Keratinocyte (primary cell): ENCODE data around the gene MAMDC2. TPM values are rescaled to one million over a fixed set of nuclear protein-coding genes. Genes with fewer than 3 reads are reported as not detected.

Source experiments
- DNase-seq: peaks from one replicate; pipeline ENCODE4 v3.0.0-alpha.2; 2011; ENCODE audit warnings: low read depth, missing footprints, low spot score
- FAIRE-seq: peaks from 2 replicates; lab custom pipeline; 2011; peaks lifted over from hg19 to GRCh38; lab: Jason Lieb, UNC
- H2AFZ ChIP-seq: 2 replicates; pipeline ENCODE4 v1.6.0; 2012; ENCODE audit warnings: low read length, control low read depth, inconsistent platforms; ENCODE audit not compliant: control insufficient read depth
- H3K27ac ChIP-seq: 2 replicates; pipeline ENCODE4 v1.5.1; 2011; ENCODE audit warnings: low read length; ENCODE audit not compliant: control insufficient read depth, insufficient read depth
- H3K27me3 ChIP-seq: 3 replicates; pipeline ENCODE4 v1.6.0; 2011; ENCODE audit warnings: low read length; ENCODE audit not compliant: control insufficient read depth, insufficient read depth; ENCODE audit errors: extremely low read depth
- H3K36me3 ChIP-seq, 2 experiments: 2 replicates in 1 of 2; 3 replicates in 1 of 2; pipeline ENCODE4 v1.5.1; 2011; ENCODE audit warnings: low read length in 2 of 2, mild to moderate bottlenecking in 1 of 2; ENCODE audit not compliant: control insufficient read depth in 2 of 2, insufficient read depth in 2 of 2; ENCODE audit errors: extremely low read depth in 1 of 2
- H3K4me1 ChIP-seq: 3 replicates; pipeline ENCODE4 v1.5.1; 2011; ENCODE audit warnings: low read length; ENCODE audit not compliant: control insufficient read depth, insufficient read depth; ENCODE audit errors: extremely low read depth
- H3K4me2 ChIP-seq: 3 replicates; pipeline ENCODE4 v1.6.0; 2011; ENCODE audit warnings: low read depth, low read length; ENCODE audit not compliant: control insufficient read depth, insufficient read depth; ENCODE audit errors: extremely low read depth
- H3K4me3 ChIP-seq, 3 experiments: fragments of 200-600 bp in 1 of 3; sonication (generic) in 1 of 3; 2 replicates in 2 of 3; 3 replicates in 1 of 3; pipeline ENCODE4 v1.5.1; 2011 to 2016; ENCODE audit warnings: low read length in 3 of 3, mild to moderate bottlenecking in 3 of 3, control low read depth in 2 of 3, inconsistent platforms in 1 of 3, low read depth in 1 of 3, mixed read lengths in 1 of 3, mixed run types in 1 of 3, moderate library complexity in 1 of 3; ENCODE audit not compliant: control insufficient read depth in 2 of 3, insufficient read depth in 2 of 3; ENCODE audit errors: extremely low read depth in 1 of 3
- H3K79me2 ChIP-seq: 2 replicates; pipeline ENCODE4 v1.6.0; 2012; ENCODE audit warnings: low read length; ENCODE audit not compliant: control insufficient read depth, insufficient read depth
- H3K9ac ChIP-seq: 3 replicates; pipeline ENCODE4 v1.6.0; 2011; ENCODE audit warnings: low read length; ENCODE audit not compliant: control insufficient read depth, insufficient read depth; ENCODE audit errors: extremely low read depth
- H3K9me1 ChIP-seq: 3 replicates; pipeline ENCODE4 v1.6.0; 2011; ENCODE audit warnings: low read length; ENCODE audit not compliant: control insufficient read depth, insufficient read depth; ENCODE audit errors: extremely low read depth
- H3K9me3 ChIP-seq: 2 replicates; pipeline ENCODE4 v1.5.1; 2012; ENCODE audit warnings: low read depth, low read length; ENCODE audit not compliant: control insufficient read depth
- H4K20me1 ChIP-seq: 3 replicates; pipeline ENCODE4 v1.6.0; 2011; ENCODE audit warnings: low read length; ENCODE audit not compliant: control insufficient read depth, insufficient read depth; ENCODE audit errors: extremely low read depth
- CTCF ChIP-seq, 3 experiments: IDR thresholded peaks in 1 of 3; conservative IDR thresholded peaks in 1 of 3; optimal IDR thresholded peaks in 1 of 3; 2 replicates in 2 of 3; 3 replicates in 1 of 3; pipeline versions ENCODE3 to v1.5.1; 2011; ENCODE audit warnings: low read length in 3 of 3, mild to moderate bottlenecking in 3 of 3, moderate library complexity in 2 of 3, control low read depth in 1 of 3, inconsistent platforms in 1 of 3; ENCODE audit not compliant: insufficient read depth in 2 of 3; ENCODE audit errors: extremely low read depth in 1 of 3
- EZH2 ChIP-seq: IDR thresholded peaks from one replicate; pipeline ENCODE4 v1.6.1; 2012; ENCODE audit warnings: inconsistent platforms, mild to moderate bottlenecking, low read length, moderate library complexity
- dilution Hi-C: fragments of 300-500 bp; cut with MboI; formaldehyde crosslinking; loops from one replicate; pipeline ENCODE4 v1.7.0; 2020; ENCODE audit warnings: low sequenced_read_pairs; ENCODE audit not compliant: extremely low pct_ligation_motif_present
- polyA plus RNA-seq, 5 experiments: library from polyadenylated mRNA; depleted of rRNA in 3 of 5; stranded (reverse) in 3 of 5; stranded (forward) in 1 of 5; unstranded in 1 of 5; fragments of >200 nt; gene quantifications; 1 replicate in 1 of 5; 2 replicates in 3 of 5; 3 replicates in 1 of 5; pipeline versions ENCODE4 v1.2.1 to v1.2.3, GENCODE V29; 2011 to 2012; ENCODE audit warnings: missing spikeins in 2 of 5, low read depth in 1 of 5, low replicate concordance in 1 of 5

MAMDC2 gene
- polyA plus RNA-seq, 1 donor (not counting 4 experiments of a cell fraction or from before 2014, with no cell fraction given): 4.2 TPM

GRCh38 chr9:70056211-70056944 lies 12.7 kb downstream of the MAMDC2 start:
- no peaks in the 10 kb centered on the region for H3K36me3 ChIP-seq
- DNase-seq (no peak), FAIRE-seq (no peak)
- no peaks in the 10 kb centered on the region for H3K9me1 ChIP-seq
- dilution Hi-C loops: no loop called here
- TF ChIP-seq CTCF (optimal IDR thresholded peaks at IDR 0.05 in 1 of 3, IDR thresholded peaks at IDR 0.05 in 1 of 3, conservative IDR thresholded peaks at IDR 0.05 in 1 of 3; ENCODE audit: extremely low read depth in 1 of 3, insufficient read depth in 2 of 3, low read length in 3 of 3): no peak
- no peak for TF ChIP-seq EZH2
- no peak overlapping the region for H3K4me3 ChIP-seq
- H3K79me2 ChIP-seq: no peaks in the 10 kb centered on the region
- peaks cover 40% of the 10 kb centered on the region for H3K4me1 ChIP-seq
- H2AFZ ChIP-seq: no peak overlapping the region
- no peaks in the 10 kb centered on the region for H3K27me3 ChIP-seq
- H3K9me3 ChIP-seq: no peaks in the 10 kb centered on the region
- H3K27ac ChIP-seq: no peak overlapping the region
- no peak overlapping the region for H3K9ac ChIP-seq
- H4K20me1 ChIP-seq: no peaks in the 10 kb centered on the region
- H3K4me2 ChIP-seq: no peak overlapping the region

GRCh38 chr9:70058569-70059116 lies 15.0 kb downstream of the MAMDC2 start:
- Histone ChIP-seq H3K9ac (no peak overlapping the region), H3K4me1 (peaks cover 31% of the 10 kb centered on the region), H3K9me3 (no peaks in the 10 kb centered on the region), H3K27me3 (no peaks in the 10 kb centered on the region), H3K27ac (no peak overlapping the region), H3K4me3 (no peak overlapping the region), H3K79me2 (no peaks in the 10 kb centered on the region), H2AFZ (no peak overlapping the region), H3K36me3 (no peaks in the 10 kb centered on the region), H3K4me2 (no peak overlapping the region), H3K9me1 (no peaks in the 10 kb centered on the region), H4K20me1 (no peaks in the 10 kb centered on the region)
- dilution Hi-C loops: no loop called here
- FAIRE-seq (no peak), DNase-seq (no peak)
- TF ChIP-seq CTCF (optimal IDR thresholded peaks at IDR 0.05 in 1 of 3, IDR thresholded peaks at IDR 0.05 in 1 of 3, conservative IDR thresholded peaks at IDR 0.05 in 1 of 3; ENCODE audit: extremely low read depth in 1 of 3, insufficient read depth in 2 of 3, low read length in 3 of 3): no peak
- TF ChIP-seq EZH2: no peak
